Cardiac fibroblast (primary cell): ENCODE data around the gene ZFAND3.

Source experiments
- DNase-seq, 2 donors: peaks; one replicate each; pipeline versions ENCODE4 v3.0.0 to v3.0.0-alpha.2; 2010; ENCODE audit warnings: low read depth in 2 of 2
- H3K4me3 ChIP-seq, 2 donors: replicated peaks in 1 of 2; 1 replicate in 1 of 2; 2 replicates in 1 of 2; pipeline ENCODE4 v1.5.1; 2011; ENCODE audit warnings: low read depth in 2 of 2, low read length in 2 of 2, mild to moderate bottlenecking in 2 of 2, moderate library complexity in 1 of 2
- CTCF ChIP-seq: IDR thresholded peaks from one replicate; pipeline ENCODE4 v1.5.1; 2011; ENCODE audit warnings: low read depth, mild to moderate bottlenecking, low read length, inconsistent platforms

The ZFAND3 gene

GRCh38 chr6:38088010-38088409, 268.5 kb downstream of the ZFAND3 start:
- H3K4me3 ChIP-seq: no peak overlapping the region
- no peak for TF ChIP-seq CTCF
- no peak for DNase-seq

DNA sequence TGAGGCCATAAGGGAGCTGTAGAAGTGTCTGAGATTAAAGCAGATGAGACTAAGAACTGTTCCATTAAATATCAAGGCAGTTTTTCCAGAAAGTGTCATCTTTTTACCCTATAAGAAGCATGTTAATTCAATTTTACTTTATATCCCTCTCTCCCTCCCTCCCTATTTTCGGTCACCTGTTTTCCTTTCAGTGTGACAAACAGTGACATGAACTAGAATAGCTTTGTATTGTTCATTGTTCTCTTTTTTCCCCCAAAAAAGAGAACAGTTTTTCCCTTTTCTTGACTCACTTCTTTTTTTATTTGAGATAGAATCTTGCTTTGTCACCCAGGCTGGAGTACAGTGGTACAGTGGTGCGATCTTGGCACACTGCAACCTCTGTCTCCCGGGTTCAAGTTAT, 269.3 kb downstream of the ZFAND3 start:
- TF ChIP-seq CTCF: no peak
- H3K4me3 ChIP-seq: no peak overlapping the region
- no peak for DNase-seq

GRCh38 chr6:38091613-38092012, 272.1 kb downstream of the ZFAND3 start:
- no peak for TF ChIP-seq CTCF
- DNase-seq: no peak
- H3K4me3 ChIP-seq: no peak overlapping the region

- DNase-seq: no peak
- TF ChIP-seq CTCF: no peak
- no peak overlapping the region for H3K4me3 ChIP-seq
These were observed 272.9 kb downstream of the ZFAND3 start for GRCh38 chr6:38092465-38092864.

- no peak overlapping the region for H3K4me3 ChIP-seq
- no peak for DNase-seq
- TF ChIP-seq CTCF: no peak
These were observed 273.4 kb downstream of the ZFAND3 start for GRCh38 chr6:38092964-38093363.

DNA sequence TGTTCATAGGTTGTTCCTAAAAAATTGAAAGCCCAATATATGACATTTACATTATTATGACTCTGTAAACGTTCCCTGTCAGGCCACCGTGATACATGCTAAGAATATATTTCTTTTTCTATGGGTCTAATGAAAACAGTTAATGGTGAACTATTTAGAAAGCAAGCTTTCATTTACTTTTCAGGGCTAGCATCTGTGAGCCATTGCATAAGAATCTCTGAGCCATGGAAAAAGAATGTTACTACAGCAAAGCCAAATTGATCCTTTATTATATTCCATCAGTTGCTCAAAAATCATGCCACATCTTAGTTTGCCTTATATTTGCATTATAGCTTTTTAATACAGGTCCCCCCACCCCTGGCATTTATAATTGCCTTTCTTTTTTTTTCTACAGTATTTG, 275.5 kb downstream of the ZFAND3 start:
- TF ChIP-seq CTCF: no peak
- DNase-seq: peak; percentile 41 to 67
- H3K4me3 ChIP-seq: no peak overlapping the region

GRCh38 chr6:38099221-38099620, 279.7 kb downstream of the ZFAND3 start:
- no peak for DNase-seq
- TF ChIP-seq CTCF: no peak
- no peak overlapping the region for H3K4me3 ChIP-seq
